ENCODE measurements around the gene MYL4.

GRCh38 chr17:47227862-47228261, 18.7 kb downstream of the MYL4 start:
- no peak for TF ChIP-seq ATF2 (IDR thresholded peaks at IDR 0.05; ENCODE audit: low read length)
- TF ChIP-seq EGR1 (IDR thresholded peaks at IDR 0.05; ENCODE audit: borderline replicate concordance in 1 of 2, low read depth in 2 of 2, low read length in 2 of 2): no peak
- TF ChIP-seq SUZ12 (IDR thresholded peaks at IDR 0.05; ENCODE audit: unreplicated experiment): no peak
- no peak for TF ChIP-seq JUND (IDR thresholded peaks at IDR 0.05; ENCODE audit: low read depth, low read length)
- no peak for TF ChIP-seq MEF2A (IDR thresholded peaks at IDR 0.05; ENCODE audit: insufficient read depth, low read depth, low read length)
- no peak for TF ChIP-seq HDAC2 (IDR thresholded peaks at IDR 0.05)
- no peak for TF ChIP-seq SUPT20H (IDR thresholded peaks at IDR 0.05; ENCODE audit: borderline replicate concordance, control insufficient read depth, low read depth, low read length)
- no peak for TF ChIP-seq CTCF (IDR thresholded peaks at IDR 0.05 in 2 of 3, conservative IDR thresholded peaks at IDR 0.05 in 1 of 3; ENCODE audit: control insufficient read depth in 2 of 3, extremely low read depth in 1 of 3, insufficient read depth in 1 of 3, low read depth in 3 of 3, low read length in 3 of 3)
- TF ChIP-seq, protein P1, sequence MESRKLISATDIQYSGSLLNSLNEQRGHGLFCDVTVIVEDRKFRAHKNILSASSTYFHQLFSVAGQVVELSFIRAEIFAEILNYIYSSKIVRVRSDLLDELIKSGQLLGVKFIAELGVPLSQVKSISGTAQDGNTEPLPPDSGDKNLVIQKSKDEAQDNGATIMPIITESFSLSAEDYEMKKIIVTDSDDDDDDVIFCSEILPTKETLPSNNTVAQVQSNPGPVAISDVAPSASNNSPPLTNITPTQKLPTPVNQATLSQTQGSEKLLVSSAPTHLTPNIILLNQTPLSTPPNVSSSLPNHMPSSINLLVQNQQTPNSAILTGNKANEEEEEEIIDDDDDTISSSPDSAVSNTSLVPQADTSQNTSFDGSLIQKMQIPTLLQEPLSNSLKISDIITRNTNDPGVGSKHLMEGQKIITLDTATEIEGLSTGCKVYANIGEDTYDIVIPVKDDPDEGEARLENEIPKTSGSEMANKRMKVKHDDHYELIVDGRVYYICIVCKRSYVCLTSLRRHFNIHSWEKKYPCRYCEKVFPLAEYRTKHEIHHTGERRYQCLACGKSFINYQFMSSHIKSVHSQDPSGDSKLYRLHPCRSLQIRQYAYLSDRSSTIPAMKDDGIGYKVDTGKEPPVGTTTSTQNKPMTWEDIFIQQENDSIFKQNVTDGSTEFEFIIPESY (IDR thresholded peaks at IDR 0.05): no peak
- no peak for TF ChIP-seq RELA (IDR thresholded peaks at IDR 0.05; ENCODE audit: borderline replicate concordance, partially characterized antibody)
- TF ChIP-seq YY1 (IDR thresholded peaks at IDR 0.05; ENCODE audit: low read depth, low read length): no peak
- no peak for TF ChIP-seq POLR2A (IDR thresholded peaks at IDR 0.05; ENCODE audit: low read depth, low read length)
- TF ChIP-seq ZZZ3 (IDR thresholded peaks at IDR 0.05; ENCODE audit: control insufficient read depth, insufficient read length, low read depth): no peak

Data from GM12878 (cell line).